ENCODE results near the gene CUX1. TPM values are rescaled to one million over a fixed set of nuclear protein-coding genes. Genes with fewer than 3 reads are reported as not detected.
"Not testable (repeated sequence)": the region's sequence is repeated elsewhere in the genome, so short reads cannot be mapped to it uniquely, and the experiment has no call there.

The CUX1 gene
- total RNA-seq, 2 donors from 2014 or later: 122 to 131 TPM

DNA sequence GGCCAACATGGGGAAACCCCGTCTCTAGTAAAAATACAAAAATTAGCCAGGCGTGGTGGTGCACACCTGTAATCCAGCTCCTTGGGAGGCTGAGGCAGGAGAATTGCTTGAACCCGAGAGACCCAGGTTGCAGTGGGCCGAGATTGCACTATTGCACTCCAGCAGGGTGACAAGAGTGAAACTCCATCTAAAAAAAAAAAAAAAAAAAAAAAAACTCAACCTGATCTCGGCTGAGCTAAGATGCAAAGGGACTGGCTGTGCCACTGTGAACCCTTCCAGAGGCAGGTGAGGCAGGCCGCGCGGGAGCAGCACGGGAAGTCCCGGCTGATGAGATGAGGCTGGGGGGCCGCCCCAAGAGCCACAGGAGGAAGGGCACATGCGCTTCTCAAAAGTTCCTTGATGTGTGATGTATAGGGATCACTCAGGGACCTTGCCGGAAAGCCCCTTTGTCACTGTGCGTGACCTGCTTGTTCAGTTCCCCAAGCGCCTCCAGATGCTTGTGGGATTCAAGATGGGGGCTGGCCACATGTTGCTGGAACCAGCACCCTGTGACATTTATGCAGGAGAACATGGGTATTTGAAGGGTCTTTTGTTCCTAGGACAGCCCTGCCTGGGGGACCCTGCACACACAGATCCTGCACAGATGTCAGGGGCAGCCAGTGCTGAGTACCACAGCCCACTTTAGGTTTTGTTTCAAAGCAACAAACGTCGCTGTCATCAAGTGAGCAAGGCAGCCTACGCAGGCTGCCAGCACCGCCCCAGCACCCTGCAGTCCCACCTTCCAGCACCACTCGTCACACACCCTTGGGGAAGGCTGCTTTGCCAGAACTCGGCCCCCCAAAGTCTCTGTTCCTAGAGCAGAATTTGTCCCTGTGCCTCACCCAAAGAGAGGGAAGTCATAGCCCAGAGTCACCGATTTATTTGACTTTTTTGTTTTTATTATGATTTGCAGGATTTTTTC is 394.4 kb downstream of the CUX1 start:
- DNase-seq (no peak), ATAC-seq (no peak)
- intact Hi-C loops (cut with DNase I, micrococcal nuclease): no loop called here

GRCh38 chr7:102214477-102215072 is 397.1 kb downstream of the CUX1 start:
- intact Hi-C loops (cut with DNase I, micrococcal nuclease): no loop called here
- DNase-seq (no peak), ATAC-seq (no peak)

DNA sequence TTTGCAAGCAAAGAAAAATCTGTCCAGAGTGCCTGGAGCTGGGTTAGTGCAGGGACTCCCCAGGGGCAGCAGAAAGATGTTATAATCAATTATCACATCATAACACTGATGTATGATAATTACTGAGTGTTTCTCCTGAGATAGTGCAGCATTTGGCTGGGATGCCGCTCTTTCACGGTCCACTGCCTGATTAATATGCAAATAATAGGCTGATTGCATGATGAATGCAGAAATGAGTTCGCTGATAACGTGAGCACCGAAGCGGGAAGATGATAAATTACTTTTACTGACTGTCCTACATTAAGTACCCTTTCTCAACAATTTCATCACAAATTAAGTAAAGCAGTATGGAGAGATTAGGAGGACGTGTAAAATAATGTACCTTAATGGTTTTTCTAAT is 397.8 kb downstream of the CUX1 start:
- ATAC-seq (no peak), DNase-seq (no peak)
- intact Hi-C loops (cut with DNase I, micrococcal nuclease): no loop called here

GRCh38 chr7:102215711-102216110 is 398.3 kb downstream of the CUX1 start:
- no peak for DNase-seq
- ATAC-seq: no peak
- intact Hi-C loops (cut with DNase I, micrococcal nuclease): no loop called here

DNA sequence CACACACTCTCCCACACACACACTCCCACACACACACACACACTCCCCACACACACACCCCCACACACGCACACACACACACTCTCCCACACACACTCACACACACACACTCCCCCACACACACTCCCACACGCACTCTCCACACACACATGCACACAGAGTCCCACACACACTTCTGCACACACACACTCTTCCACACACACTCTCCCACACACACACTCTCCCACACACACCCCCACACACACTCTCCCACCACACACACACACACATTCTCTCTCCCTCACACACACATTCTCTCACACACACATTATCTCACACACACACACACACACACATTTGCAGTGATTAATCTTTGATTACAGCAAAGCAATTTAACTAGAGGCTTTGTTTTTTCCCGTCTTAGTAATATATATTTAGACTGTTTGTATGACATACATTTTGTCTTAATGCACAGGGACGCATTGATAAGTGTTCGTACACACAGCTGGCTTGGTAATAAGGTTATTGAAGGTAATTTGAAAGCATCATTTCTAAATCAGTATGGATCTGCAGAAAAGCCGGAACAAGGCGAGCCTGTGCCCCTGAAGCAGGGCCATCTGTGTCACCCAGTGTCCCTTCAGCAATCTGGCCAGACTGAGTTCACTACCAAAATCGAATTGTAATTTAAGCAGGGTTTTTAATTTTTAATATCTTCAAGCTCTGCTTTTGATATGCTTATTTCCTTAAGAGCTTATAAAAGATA is 399.3 kb downstream of the CUX1 start:
- DNase-seq (no peak), ATAC-seq (no peak)
- intact Hi-C loops (cut with DNase I, micrococcal nuclease): no loop called here

GRCh38 chr7:102220229-102220850 is 402.9 kb downstream of the CUX1 start:
- DNase-seq (no peak), ATAC-seq (no peak)
- intact Hi-C loops (cut with DNase I, micrococcal nuclease): no loop called here

DNA sequence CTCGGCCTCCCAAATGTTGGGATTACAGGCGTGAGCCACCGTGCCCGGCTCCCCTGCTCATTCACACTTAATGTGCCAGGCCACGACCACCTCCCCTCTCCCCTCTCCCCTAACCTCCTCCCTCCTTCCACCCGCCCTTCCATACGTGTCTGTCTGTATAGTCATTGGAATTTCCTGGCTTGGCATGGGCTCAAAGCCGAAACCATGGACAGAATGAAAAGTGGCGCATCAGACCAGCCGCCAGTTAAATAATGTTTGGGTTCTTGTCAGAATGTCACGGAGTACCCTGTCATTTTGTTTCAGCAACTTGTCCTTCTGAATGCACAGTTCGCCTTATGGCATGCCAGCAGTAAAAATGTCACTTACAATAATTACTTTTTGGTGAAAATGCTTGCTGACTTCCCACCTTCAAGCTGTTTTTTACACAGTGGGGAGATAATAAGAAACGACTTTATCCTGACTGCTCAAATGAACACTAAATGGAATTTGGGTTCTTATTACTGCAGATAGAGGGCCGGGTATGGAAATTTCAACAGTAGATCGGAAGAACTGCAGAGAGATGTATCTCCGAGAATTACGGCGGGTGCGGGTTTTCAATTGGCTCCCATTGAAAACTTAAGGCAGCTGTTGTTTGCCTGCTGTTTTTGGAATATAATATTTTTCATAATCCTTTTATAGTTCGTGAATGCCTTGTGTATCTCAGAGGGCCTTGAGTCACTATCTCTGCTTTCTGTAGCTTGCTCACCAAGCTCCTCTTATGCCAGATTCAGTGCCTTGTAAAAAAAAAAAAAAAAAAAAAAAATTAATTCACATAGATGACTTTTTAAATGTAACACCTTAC is 403.8 kb downstream of the CUX1 start:
- intact Hi-C loops (cut with DNase I, micrococcal nuclease): no loop called here
- ATAC-seq (no peak), DNase-seq (no peak)

GRCh38 chr7:102221961-102222360 is 404.5 kb downstream of the CUX1 start:
- intact Hi-C loops (cut with DNase I, micrococcal nuclease): no loop called here
- no peak for ATAC-seq

DNA sequence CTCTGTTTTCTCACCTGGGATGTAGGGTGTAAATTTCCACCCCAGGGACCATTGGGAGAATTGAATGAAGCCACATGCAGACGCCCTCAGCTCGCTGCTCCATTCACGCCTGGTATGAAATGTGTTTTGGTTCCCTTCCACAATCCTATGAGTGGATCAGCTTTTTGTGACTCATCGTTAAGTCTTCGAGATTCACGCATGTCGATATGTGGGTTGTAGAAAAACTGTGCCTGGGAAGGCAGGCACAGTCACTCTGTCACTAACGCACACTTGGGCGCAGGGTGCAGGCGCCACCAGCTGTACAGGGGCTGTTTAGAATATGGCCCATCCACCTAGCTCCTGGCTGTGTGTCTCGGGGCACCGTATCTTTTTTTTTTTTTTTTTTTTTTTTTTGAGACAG is 405.0 kb downstream of the CUX1 start:
- ATAC-seq (no peak), DNase-seq (no peak)
- intact Hi-C loops (cut with DNase I, micrococcal nuclease): no loop called here

More at GRCh38 chr7:102221961-102222360, 404.5 kb downstream of the CUX1 start:
- no peak for DNase-seq

DNA sequence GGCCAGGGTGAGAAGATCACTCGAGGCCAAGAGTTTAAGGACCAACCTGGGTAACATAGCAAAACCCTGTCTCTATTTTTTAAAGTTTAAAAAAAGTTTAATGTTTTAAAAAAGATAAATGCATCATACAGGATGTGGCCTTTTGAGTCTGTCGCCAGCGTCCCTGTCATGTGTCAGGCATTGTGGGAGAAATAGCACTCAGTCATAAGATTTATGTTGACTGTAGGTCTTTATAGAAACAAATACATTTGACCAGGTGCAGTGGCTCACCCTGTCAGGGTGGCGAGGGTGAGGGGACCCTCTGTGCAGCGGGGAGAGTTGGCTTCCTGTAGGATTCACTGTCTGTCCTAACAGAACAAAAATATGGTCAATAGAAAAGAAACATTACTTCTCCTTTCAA is 405.8 kb downstream of the CUX1 start:
- ATAC-seq: no peak
- intact Hi-C loops (cut with DNase I, micrococcal nuclease): no loop called here
- no peak for DNase-seq

DNA sequence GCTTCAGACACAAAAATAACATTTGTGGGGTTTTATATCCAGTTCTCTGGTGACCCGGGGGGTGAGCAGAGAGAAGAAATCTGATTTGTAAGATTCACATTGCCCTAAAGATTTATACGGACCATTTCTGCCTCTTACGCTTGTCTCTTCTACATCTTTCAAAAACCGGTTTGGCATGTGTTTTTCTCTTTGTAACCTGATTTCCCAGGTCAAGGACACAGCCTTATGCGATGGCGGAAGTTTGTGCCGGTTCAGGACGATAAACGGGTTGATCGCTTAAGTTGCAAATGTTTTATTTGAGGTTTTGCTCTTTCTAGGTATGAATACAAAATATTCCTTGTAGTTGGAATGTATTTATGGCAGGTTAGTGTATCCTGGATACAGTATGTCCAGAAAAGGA is 407.6 kb downstream of the CUX1 start:
- ATAC-seq: no peak
- DNase-seq: no peak
- intact Hi-C loops (cut with DNase I, micrococcal nuclease): no loop called here

- DNase-seq (no peak), ATAC-seq (no peak)
- intact Hi-C loops (cut with DNase I, micrococcal nuclease): no loop called here
These were observed 409.9 kb downstream of the CUX1 start for GRCh38 chr7:102227371-102227770.

GRCh38 chr7:102228935-102229334 is 411.5 kb downstream of the CUX1 start:
- ATAC-seq (no peak), DNase-seq (no peak)

GRCh38 chr7:102230162-102230561 is 412.7 kb downstream of the CUX1 start:
- not testable (repeated sequence) for DNase-seq, ATAC-seq
- intact Hi-C loops (cut with DNase I, micrococcal nuclease): loop anchor here in 1 of 2 donors (10.0 kb wide), 2 partner anchors 425 to 545 kb away; no protein-coding TSS in a partner anchor

More at GRCh38 chr7:102228935-102229334, 411.5 kb downstream of the CUX1 start:
- intact Hi-C loops (cut with DNase I, micrococcal nuclease): no loop called here

DNA sequence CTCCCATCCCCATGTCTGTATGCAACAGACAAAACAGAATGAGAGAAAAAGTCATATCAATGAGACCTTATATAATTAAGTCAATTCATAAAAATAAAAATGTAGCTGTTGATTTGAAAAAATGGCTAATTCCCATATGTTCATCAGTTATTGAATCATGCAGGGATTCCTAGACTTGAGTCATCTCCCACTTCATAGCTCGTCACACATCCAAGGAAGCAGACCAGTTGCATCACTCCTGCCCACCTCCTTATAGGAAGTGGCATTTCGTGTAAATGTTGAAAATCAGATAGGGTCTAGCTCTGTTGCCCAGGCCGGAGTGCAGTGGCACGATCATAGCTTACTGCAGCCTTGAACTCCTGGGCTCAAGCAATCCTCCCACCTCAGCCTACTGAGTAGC is 413.2 kb downstream of the CUX1 start:
- intact Hi-C loops (cut with DNase I, micrococcal nuclease): loop anchor here in 1 of 2 donors (10.0 kb wide), 2 partner anchors 426 to 546 kb away; no protein-coding TSS in a partner anchor
- DNase-seq: no peak
- no peak for ATAC-seq

- no peak for DNase-seq
- no peak for ATAC-seq
- intact Hi-C loops (cut with DNase I, micrococcal nuclease): loop anchor here in 1 of 2 donors (10.0 kb wide), 2 partner anchors 428 to 548 kb away; no protein-coding TSS in a partner anchor
These were observed 415.3 kb downstream of the CUX1 start for GRCh38 chr7:102232611-102233286.

DNA sequence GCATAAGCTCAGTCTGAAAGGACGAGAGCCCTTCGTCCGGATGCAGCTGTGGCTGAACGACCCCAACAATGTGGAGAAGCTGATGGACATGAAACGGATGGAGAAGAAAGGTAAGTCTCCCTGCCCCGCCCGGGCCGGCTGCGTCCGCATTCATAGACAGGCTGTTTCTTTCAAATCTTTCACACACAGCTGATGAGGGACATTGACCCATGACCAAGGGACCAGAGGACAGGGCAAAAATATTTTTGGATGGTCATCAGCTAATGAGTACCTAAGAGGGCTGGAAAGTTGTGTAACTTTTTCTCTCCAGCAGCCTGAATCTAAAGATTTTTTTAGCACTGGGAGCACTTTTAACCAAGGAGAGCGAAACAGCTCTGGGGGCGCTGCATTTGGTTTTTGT is 416.7 kb downstream of the CUX1 start:
- ATAC-seq: no peak
- intact Hi-C loops (cut with DNase I, micrococcal nuclease): loop anchor here in 1 of 2 donors (10.0 kb wide), 2 partner anchors 429 to 549 kb away; no protein-coding TSS in a partner anchor
- no peak for DNase-seq
